Measurements from ENCODE around the gene CACNB2.

- TF ChIP-seq POLR2A (IDR thresholded peaks at IDR 0.05), result no peak
- no peak for TF ChIP-seq CTCF (IDR thresholded peaks at IDR 0.05)
Observed at GRCh38 chr10:18340496-18341051, 200.3 kb downstream of the CACNB2 start.

Measured in tibial nerve (tissue), 3 donors.